Measurements from ENCODE around the gene TMED4.
"Not testable (repeated sequence)": the region's sequence is repeated elsewhere in the genome, so short reads cannot be mapped to it uniquely, and the experiment has no call there.

TMED4 gene

GRCh38 chr7:44568771-44569560 is 13.1 kb downstream of the TMED4 start:
- no peak for DNase-seq (ENCODE audit: low read depth)

- DNase-seq (ENCODE audit: low read depth): no peak
Observed at GRCh38 chr7:44567884-44568283, 14.1 kb downstream of the TMED4 start.

GRCh38 chr7:44566680-44567079 is 15.4 kb downstream of the TMED4 start:
- no peak for DNase-seq (ENCODE audit: low read depth)

- no peak for DNase-seq (ENCODE audit: low read depth)
Observed at GRCh38 chr7:44565795-44566559, 16.1 kb downstream of the TMED4 start.

- no peak for DNase-seq (ENCODE audit: low read depth)
Observed at GRCh38 chr7:44565097-44565794, 16.8 kb downstream of the TMED4 start.

- no peak for DNase-seq (ENCODE audit: low read depth)
Observed at GRCh38 chr7:44564606-44565005, 17.4 kb downstream of the TMED4 start.

GRCh38 chr7:44563171-44563679 is 18.8 kb downstream of the TMED4 start:
- no peak for DNase-seq (ENCODE audit: low read depth)

GRCh38 chr7:44562622-44562962 is 19.4 kb downstream of the TMED4 start:
- not testable (repeated sequence) for DNase-seq (ENCODE audit: low read depth)

- DNase-seq (ENCODE audit: low read depth): no peak
Observed at GRCh38 chr7:44561962-44562621, 19.9 kb downstream of the TMED4 start.

GRCh38 chr7:44561481-44561880 is 20.6 kb downstream of the TMED4 start:
- no peak for DNase-seq (ENCODE audit: low read depth)

- DNase-seq (ENCODE audit: low read depth): no peak
Observed at GRCh38 chr7:44559485-44559884, 22.5 kb downstream of the TMED4 start.

GRCh38 chr7:44557485-44557884 is 24.5 kb downstream of the TMED4 start:
- DNase-seq (ENCODE audit: low read depth): no peak

GRCh38 chr7:44555350-44555749 is 26.7 kb downstream of the TMED4 start:
- DNase-seq (ENCODE audit: low read depth): no peak

GRCh38 chr7:44552473-44553005 is 29.5 kb downstream of the TMED4 start:
- not testable (repeated sequence) for DNase-seq (ENCODE audit: low read depth)

- no peak for DNase-seq (ENCODE audit: low read depth)
Observed at GRCh38 chr7:44549457-44549856, 32.6 kb downstream of the TMED4 start.

GRCh38 chr7:44548893-44549292 is 33.1 kb downstream of the TMED4 start:
- DNase-seq (ENCODE audit: low read depth): no peak

GRCh38 chr7:44547536-44548231 is 34.3 kb downstream of the TMED4 start:
- no peak for DNase-seq (ENCODE audit: low read depth)

GRCh38 chr7:44541876-44542610 is 40.0 kb downstream of the TMED4 start:
- no peak for DNase-seq (ENCODE audit: low read depth)

GRCh38 chr7:44541028-44541869 is 40.8 kb downstream of the TMED4 start, which contains the start of gene NPC1L1:
Gene NPC1L1, minus strand, starts transcription at chr7:44541330. Its CDS starts 71 bp downstream, at chr7:44541259.
- DNase-seq (ENCODE audit: low read depth): no peak

Measured in non-pigmented ciliary epithelial cell (primary cell).